ENCODE measurements around the gene RAC2.

GRCh38 chr22:37225481-37225880 is 18.6 kb downstream of the RAC2 start:
- TF ChIP-seq, protein P1, sequence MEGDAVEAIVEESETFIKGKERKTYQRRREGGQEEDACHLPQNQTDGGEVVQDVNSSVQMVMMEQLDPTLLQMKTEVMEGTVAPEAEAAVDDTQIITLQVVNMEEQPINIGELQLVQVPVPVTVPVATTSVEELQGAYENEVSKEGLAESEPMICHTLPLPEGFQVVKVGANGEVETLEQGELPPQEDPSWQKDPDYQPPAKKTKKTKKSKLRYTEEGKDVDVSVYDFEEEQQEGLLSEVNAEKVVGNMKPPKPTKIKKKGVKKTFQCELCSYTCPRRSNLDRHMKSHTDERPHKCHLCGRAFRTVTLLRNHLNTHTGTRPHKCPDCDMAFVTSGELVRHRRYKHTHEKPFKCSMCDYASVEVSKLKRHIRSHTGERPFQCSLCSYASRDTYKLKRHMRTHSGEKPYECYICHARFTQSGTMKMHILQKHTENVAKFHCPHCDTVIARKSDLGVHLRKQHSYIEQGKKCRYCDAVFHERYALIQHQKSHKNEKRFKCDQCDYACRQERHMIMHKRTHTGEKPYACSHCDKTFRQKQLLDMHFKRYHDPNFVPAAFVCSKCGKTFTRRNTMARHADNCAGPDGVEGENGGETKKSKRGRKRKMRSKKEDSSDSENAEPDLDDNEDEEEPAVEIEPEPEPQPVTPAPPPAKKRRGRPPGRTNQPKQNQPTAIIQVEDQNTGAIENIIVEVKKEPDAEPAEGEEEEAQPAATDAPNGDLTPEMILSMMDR (IDR thresholded peaks at IDR 0.05): no peak
- TF ChIP-seq POLR2A (IDR thresholded peaks at IDR 0.05): no peak
